ENCODE data around the gene GUCY1A1.

Gene GUCY1A1

DNA sequence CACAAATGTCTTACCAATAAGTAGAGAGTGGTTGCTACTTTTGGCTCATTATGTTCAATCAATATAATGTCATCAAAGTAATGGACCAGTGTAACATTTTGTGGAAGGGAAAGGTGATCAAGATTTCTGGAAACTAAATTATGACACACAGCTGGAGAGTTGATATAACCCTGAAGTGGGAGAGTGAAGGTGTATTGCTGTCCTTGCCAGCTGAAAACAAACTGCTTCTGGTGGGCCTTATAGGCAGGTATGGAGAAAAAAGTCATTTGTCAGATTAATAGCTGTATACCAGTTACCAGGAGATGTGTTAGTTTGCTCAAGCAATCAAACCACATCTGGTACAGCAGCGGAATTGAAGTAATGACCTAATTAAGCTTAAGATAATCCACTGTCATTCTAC, 74.9 kb downstream of the GUCY1A1 start:
- DNase-seq (ENCODE audit: low read depth in 2 of 2): no peak

DNA sequence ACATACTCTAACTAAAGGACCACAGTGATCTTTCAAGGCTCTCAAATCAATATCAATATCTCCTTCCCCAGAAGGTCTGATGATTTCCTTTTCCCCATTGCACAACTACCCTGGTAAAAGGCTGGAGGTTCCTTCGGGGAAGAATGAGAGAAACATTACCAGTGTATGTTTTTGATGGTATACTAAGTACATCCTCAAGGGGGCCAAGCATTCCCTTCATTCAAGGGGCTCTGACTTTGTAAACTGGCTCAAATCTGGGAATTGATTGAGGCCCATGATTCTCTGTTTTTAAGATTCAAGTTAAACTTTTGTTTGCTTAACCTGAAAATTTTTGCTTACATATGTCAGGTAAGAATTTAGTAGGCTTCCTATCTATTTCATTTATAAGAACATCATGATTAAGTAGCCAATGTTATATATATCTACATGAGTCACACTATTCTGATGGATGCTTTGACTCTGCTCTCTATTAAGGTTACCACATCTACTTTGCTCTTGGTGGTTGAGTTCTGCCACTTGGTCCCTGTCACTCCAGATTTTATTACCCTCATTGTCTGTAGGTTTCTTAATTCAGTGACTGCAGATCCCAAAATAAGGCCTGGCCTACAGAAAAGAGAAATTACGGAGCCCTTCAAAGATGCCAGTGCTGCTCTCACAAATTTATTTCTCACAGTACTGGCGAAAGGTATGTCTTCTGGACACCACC, 75.8 kb downstream of the GUCY1A1 start:
- no peak for DNase-seq (ENCODE audit: low read depth in 2 of 2)

DNA sequence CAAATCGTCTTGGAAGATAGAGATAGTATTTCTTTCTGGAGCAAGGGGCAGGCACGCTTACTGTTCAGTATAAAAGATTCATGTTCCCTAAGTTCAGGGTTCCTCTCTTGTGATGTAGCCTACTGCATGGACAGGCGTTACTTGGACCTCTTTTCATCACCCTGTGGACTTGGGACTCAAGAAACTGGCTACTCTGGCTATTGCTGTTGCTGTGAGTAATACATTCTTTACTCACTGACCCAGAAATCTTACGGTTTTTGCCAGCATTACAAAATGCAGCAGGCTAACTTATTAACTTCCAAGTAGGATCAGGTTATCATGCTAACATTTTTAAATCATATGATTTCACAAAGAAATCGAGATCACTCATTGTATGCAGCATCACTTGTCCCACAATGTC, 79.3 kb downstream of the GUCY1A1 start:
- no peak for DNase-seq (ENCODE audit: low read depth in 2 of 2)

DNA sequence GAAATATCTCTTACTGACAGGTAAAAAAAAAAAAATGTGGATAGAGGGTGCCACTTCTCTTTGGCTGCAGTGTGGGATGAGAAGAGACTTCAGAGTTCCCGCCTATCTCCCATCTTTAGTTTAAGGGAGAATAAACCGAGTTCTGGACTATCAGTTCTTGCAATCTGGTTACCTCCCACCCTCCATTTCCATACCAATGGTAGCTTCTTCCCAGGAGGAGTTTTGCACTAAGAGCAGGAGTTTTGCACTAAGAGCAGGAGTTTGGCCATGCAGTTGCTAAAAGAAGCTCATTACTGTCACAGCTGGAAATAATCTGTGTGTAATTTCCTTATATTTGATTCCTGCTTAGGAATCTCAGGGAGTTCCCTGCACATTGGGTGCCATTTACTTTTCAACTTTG, 81.4 kb downstream of the GUCY1A1 start:
- DNase-seq (ENCODE audit: low read depth in 2 of 2): no peak

DNA sequence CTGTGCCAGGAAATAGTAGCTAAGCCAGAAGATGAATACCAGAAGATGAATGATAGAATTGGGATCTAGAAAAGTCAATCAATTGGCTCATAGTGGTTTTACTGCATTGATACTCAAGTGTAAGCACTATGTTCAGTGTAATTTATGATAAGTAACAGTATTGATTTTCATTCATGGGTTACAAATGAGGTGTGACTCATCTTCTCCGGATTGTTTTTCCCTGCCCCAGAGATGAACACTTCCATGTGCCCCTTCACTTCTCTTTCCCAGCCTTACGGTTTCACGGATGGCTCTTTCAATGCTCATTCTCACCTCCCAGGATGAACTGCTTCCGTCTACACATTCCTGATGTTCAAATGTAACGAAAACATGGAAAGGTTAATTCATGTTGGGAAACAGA, 82.4 kb downstream of the GUCY1A1 start:
- no peak for DNase-seq (ENCODE audit: low read depth in 2 of 2)

DNA sequence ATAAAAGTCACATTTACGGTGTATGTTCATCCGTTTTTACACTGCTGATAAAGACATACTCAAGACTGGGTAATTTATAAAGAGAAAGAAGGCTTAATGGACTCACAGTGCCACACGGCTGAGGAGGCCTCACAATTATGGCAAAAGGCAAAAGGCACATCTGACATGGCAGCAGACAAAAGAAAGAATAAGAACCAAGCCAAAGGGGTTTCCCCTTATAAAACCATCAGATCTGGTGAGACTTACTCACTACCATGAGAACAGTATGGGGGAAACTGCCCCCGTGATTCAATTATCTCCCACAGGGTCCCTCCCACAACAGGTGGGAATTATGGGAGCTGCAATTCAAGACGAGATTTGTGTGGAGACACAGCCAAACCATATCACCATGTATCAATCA, 84.9 kb downstream of the GUCY1A1 start:
- DNase-seq (ENCODE audit: low read depth in 2 of 2): no peak

DNA sequence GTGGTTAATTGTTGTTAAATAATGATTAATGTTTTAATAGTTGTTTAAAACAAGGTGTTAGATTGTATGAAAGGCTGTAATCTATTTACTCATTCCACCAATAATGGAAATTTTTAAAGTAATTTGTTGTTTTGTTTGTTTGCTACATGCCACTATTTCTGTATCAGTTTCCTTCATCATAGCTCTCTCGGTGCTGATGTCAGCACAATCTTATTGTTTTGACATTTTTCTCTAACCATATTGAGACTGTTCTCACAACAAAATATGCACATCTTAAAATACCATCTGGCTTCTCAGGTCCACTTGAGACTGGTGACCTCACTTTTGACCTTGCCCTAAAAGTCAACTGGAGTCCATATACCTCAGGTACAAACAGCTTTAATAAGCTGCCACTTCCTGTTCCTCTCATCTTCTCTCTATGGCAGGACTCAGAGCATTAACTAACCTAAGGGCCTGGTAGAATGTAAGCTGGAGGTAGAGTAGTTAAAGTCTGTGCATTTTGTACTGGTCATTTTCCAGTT, 91.2 kb downstream of the GUCY1A1 start:
- DNase-seq (ENCODE audit: low read depth in 2 of 2): no peak

DNA sequence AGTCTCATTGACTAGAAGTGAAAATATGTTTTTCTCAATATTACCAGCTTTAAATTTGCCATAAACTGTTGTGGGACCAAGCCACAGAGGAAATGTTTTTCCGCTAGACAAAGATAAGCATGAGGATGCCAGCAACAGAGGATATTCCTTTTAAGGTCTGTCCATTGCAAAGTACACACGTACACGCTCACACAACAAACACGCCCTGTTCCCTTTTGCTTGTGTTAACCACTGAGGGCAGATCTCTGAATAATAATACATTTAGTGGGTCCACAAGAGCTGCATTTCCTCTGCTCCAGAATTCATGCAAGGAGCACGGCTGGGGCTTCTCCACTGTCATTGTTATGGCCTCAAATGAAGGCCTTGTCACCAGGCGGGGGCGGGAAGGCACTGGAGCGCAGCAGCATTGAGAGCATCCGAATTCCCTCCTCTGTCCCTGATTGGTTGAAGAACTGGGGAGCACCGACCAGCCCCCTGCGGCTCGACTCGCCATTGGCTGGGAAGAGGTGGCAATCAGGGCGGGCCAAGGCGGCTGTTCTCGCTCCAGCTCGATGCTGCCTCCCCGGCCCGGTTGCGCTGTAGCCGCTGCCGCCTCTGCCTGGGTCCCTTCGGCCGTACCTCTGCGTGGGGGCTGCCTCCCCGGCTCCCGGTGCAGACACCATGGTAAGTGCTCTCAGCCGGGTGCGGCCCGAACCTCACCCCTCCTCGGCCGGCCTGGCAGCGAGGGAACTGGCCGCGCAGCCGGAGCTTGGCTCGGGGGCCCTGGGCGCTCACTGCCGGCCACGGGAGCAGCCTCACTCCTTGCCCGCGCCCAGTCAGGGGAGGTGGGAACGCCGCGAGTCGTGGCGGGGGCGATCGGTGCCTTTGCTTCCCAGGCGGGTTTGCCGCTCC, 92.1 kb downstream of the GUCY1A1 start, which contains the start of gene GUCY1B1:
Gene GUCY1B1, plus strand, starts transcription at position 541 of the 891 bp plus-strand sequence. Its CDS starts 120 bp downstream, at position 661.
- peak; percentile 67 to 68 for DNase-seq (ENCODE audit: low read depth in 2 of 2)

DNA sequence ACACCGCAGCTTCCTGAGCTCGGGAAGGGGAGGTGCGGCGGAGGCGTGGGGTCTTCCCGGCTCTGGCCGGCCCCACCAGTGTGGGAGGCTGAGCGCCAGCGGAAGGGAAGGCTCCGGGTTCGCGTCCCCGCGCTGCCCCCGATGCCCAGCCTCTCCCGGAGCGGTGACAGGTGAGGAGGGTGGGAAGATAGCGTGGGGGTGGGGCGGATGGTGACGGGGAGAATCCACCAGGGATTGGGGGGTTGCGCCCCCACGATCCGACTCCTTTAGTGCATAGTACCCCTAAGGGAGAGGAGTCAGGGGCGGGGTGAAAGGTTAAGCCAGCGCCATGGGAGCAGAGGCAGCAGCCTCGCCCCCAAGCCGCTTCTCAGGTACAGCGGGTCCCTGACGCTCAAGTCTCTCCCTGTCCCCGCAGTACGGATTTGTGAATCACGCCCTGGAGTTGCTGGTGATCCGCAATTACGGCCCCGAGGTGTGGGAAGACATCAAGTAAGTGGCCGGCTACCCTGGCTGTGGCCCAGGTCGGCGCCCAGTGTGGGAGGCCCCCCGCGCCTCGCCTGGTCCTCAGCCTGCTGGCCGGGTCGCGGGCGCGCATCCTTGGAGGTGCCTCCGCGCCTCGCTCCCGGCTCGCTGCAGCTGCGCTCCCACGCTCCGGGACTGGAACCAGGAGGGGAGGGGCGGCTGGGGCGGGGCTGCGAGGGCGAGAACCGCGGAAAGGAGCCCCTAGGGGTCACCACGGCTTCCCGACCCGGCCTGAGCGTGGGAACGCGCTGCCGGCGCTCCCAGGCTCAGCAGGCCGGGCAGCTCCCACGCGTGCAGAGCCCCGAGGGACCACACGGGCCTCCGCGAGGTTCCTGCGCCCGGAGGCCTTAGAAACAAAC, 93.0 kb downstream of the GUCY1A1 start:
- DNase-seq (ENCODE audit: low read depth in 2 of 2): no peak

DNA sequence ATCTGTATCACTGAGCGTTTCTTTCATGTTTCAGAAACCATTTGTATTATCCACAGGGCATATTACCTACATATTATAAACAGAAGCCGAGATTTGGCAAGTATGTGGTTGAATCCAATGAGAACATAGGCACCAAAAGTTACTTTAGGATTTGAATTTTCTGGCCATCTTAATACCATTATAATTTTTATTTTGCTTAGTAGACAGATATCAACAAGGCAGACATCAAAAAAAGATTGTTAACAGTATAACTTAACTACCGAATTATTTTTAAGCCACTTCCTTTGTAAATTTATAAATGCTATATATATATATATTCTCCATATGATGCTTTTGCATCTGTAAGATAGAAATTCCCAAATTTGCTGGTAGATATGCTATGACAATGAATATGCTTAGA, 94.4 kb downstream of the GUCY1A1 start:
- DNase-seq (ENCODE audit: low read depth in 2 of 2): no peak

DNA sequence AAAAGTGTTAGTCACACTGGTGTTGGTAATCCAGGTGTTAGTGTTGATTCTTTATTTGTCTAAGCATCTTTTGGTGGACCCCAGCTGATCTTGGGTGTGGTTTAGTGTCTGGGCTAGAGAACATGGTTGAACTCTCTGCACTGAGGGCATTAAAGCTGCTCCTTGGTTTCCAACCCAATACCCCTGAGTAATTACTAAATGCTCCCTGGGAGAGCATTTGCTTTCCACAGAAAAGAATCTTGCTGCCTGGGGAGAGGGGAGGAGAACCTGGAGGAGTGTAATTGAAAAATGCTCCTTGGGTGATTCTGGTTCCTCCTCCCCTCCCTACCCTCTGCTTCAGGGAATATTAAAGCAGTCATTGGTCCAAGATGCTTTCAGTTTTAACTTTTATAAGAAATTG, 95.3 kb downstream of the GUCY1A1 start:
- no peak for DNase-seq (ENCODE audit: low read depth in 2 of 2)

DNA sequence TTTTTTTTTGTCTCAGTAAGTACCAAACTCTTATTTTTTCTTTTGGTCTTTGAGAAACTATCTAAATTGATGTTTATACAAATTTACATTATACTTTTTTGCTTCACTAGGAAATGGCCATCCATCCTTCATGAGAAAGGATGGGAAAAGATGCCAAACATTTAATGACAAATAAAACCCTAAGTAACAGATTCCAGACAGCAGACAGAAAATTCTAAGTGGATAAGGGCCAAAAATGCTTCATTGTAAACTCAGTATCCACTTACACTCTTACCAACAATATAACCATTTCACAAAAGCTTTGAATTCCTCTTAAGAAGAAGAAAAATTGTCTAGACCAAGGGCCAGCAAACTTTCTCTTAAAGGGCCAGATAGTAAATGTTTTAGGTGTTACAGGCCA, 95.7 kb downstream of the GUCY1A1 start:
- no peak for DNase-seq (ENCODE audit: low read depth in 2 of 2)

DNA sequence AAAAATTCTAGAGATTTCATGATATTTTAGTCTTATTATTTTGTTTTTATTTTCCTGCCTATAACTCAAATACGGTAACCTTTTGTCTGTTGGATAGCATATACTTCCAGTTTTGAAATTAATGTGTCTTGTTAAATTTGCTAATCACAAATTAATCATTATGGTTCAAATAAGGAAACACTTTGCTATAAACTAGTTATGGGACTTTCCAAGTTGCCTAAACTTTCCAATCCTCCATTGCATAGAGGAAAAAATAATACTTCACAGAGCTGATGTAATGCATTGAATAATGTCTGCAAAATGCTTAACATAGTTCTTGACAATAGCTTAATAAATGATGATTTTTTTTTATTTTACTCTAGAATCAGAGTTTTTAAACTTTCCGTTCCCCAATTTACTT, 96.9 kb downstream of the GUCY1A1 start:
- DNase-seq (ENCODE audit: low read depth in 2 of 2): no peak

DNA sequence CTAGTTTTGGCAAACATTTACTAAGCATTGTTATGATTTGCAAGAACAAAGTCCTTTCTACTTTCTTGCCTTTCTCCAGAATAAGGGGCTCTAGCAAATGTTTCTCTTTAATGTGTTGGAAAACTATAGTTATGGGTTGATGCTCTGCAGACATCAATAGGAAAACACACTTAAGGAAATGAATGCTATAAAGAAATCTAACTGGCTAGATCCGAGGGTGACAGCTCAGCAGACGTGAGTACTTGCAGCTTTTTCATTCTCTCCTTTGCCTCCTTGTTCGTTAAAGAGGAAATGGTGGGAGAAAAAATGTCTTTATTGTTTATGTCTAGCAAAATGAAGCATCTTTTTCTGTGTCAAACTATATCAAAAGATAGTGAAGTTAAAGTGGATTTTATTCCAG, 98.5 kb downstream of the GUCY1A1 start:
- no peak for DNase-seq (ENCODE audit: low read depth in 2 of 2)

DNA sequence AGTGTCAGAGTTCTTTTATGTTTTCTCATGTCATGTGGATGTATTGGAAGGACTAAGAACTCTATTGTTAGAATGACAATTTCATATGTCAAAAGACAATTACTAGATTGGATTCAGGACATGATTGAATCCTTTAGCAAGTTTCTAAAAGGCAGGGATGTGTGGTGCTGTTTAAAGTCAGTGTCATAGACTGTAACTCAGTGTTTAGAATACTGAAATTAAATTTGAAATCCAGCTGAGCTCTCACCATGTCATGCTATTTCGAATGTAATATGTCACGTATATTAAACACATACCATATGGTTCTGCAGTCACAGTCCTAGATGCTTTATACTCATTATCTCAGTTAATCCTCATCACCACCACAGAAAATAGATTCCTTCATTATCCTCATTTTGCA, 100.0 kb downstream of the GUCY1A1 start:
- DNase-seq (ENCODE audit: low read depth in 2 of 2): no peak

DNA sequence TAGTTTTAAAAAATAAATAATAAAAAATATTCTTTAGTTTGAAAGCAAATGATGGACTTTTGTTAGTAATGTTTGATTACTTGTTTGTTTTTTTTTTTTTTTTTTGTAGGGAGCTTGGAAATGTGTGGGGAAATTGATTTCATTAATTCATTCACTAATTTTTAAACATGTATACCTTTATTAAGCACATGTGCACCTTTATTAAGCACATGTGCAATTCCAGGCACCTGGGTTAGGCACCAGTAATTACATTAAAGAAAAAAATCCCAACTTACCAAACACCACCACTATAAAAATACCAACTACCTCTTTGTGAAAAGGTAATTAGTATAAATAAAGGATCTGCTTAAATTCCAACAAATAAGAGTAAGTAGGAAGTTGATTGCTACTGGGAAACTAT, 101.7 kb downstream of the GUCY1A1 start:
- no peak for DNase-seq (ENCODE audit: low read depth in 2 of 2)

DNA sequence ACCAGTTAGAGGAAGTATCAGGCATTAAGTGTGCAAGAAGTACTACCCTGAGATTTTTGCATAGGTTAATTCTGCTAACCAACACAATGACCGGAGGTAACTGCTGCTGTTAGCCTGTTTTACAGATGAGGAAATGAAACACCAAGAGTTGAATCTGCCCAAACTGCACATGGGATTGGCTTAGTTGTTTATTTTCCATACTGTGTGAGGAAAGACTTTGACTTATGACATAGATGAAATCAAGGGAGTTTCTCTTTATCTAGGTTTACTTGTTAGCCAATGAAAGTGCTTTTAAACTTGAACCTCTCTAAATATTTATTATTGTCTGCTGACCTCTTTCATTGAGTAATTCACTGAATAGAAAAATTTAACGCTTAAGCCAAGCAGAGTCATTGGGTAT, 102.4 kb downstream of the GUCY1A1 start:
- no peak for DNase-seq (ENCODE audit: low read depth in 2 of 2)

DNA sequence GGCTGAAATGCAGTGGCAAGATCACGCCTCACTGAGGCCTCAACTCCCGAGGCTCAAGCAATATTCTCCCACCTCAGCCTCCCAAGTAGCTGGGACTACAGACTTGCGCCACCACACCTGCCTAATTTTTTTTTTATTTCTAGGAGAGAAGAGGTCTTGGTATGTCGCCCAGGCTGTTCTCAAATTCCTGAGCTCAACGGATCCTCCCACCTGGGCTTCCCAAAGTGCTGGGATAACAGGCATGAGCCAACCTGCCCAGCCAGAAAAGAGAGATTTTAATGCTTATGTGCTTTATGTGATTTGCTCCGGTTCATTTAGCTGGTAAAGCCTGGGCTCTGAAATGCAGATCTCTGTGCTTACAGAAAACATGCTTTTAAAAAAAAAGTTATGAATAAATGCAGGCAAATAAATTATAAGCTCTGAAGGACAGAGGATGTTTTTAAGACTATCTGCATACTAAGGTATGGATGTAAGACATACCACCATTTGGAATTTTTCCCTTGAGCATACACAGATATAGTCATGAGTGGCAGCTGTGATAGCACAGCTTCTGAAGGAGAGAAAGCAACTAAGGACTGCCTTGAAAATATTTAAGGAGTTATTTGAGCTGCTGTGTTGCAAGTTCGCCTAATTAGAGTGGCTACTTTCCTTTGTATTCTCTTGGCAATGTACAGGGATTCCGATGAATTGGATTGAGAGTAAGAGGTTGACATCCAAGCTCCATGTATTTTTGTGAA, 106.0 kb downstream of the GUCY1A1 start:
- DNase-seq (ENCODE audit: low read depth in 2 of 2): no peak

DNA sequence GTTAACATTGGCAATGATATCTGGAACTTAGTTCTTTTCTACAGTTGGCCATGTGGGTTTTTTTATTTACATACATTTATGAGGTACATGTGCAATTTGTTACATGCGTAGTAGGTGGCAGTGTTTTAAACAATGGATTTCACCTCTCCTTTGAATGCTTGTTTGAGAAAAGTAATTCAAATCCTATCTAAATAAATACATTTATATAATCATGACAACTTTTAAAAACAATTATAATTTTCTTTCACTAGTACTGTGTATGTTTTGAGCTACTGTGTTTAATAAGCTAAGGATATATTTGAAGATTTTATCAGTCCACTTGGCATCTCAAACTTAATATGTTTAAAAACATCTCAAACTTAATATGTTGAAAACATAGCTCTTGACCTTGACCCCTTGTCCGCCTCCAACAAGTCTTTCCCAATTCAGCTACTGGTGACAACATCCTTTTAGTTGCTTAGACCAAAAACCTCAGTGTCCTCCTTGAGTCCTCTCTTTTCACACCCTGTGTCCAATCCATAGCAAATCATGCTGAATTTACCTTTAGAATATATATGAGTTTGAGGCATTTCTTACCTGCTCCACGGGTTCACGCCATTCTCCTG, 106.7 kb downstream of the GUCY1A1 start:
- DNase-seq (ENCODE audit: low read depth in 2 of 2): no peak

DNA sequence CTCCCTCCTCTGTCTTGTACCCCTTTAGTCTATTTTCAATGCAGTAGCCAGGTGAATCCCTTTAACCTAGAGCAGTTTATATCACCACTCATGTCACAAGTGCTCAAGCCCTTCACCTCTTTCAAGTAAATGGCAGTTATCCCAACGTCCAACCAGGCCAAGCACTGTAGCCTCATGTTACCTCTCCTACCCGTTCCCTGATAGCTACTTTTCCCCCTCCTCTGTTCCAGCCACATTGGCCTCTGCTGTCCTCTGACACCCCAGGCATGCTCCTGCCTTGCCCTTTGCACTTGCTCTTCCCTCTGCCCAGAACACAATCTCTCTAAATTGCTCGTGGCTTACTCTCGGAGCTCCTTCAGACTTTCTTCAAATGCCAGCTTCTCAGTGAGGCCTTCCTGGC, 107.4 kb downstream of the GUCY1A1 start:
- no peak for DNase-seq (ENCODE audit: low read depth in 2 of 2)

Measured in stimulated activated CD8-positive, alpha-beta memory T cell treated with anti-CD3 and anti-CD28 coated beads, Interleukin-15, amount 100 ng/mL, for 48 hours (primary cell).